HEK293 (cell line): ENCODE data around the gene VAV3.

ENCODE experiments used
- FEZF1 ChIP-seq: fragments of 450-650 bp; formaldehyde crosslinking; IDR thresholded peaks from 2 replicates; pipeline ENCODE4 v1.5.1; 2016; ENCODE audit warnings: missing biosample characterization, missing genetic modification characterization
- GLIS1 ChIP-seq: fragments of 450-650 bp; formaldehyde crosslinking; IDR thresholded peaks from 2 replicates; pipeline ENCODE4 v1.5.1; 2016; ENCODE audit warnings: missing biosample characterization, missing genetic modification characterization
- GLIS2 ChIP-seq: fragments of 450-650 bp; formaldehyde crosslinking; IDR thresholded peaks from 2 replicates; pipeline ENCODE4 v1.5.1; 2016; ENCODE audit warnings: missing biosample characterization, missing genetic modification characterization
- KLF10 ChIP-seq: fragments of 450-650 bp; IDR thresholded peaks from 2 replicates; pipeline ENCODE4 v1.5.1; 2018; ENCODE audit warnings: missing biosample characterization, mild to moderate bottlenecking, missing genetic modification characterization
- KLF8 ChIP-seq: fragments of 450-650 bp; formaldehyde crosslinking; IDR thresholded peaks from 2 replicates; pipeline ENCODE4 v1.5.1; 2016; ENCODE audit warnings: missing biosample characterization, missing genetic modification characterization
- SCRT2 ChIP-seq: fragments of 450-650 bp; formaldehyde crosslinking; IDR thresholded peaks from 2 replicates; pipeline ENCODE4 v1.5.1; 2016; ENCODE audit warnings: missing biosample characterization, missing genetic modification characterization
- ZBTB10 ChIP-seq: fragments of 450-650 bp; formaldehyde crosslinking; IDR thresholded peaks from 2 replicates; pipeline ENCODE4 v1.5.1; 2016; ENCODE audit warnings: missing biosample characterization, missing genetic modification characterization
- ZBTB17 ChIP-seq: fragments of 450-650 bp; formaldehyde crosslinking; IDR thresholded peaks from 2 replicates; pipeline ENCODE4 v1.5.1; 2016; ENCODE audit warnings: missing biosample characterization, missing genetic modification characterization
- ZBTB7A ChIP-seq: fragments of 450-650 bp; formaldehyde crosslinking; IDR thresholded peaks from 2 replicates; pipeline ENCODE4 v1.5.1; 2016; ENCODE audit warnings: low read depth, missing biosample characterization, missing genetic modification characterization
- ZBTB8A ChIP-seq: fragments of 450-650 bp; formaldehyde crosslinking; IDR thresholded peaks from 2 replicates; pipeline ENCODE4 v1.5.1; 2016; ENCODE audit warnings: missing biosample characterization, missing genetic modification characterization
- ZFHX2 ChIP-seq: fragments of 450-650 bp; formaldehyde crosslinking; conservative IDR thresholded peaks from 2 replicates; pipeline ENCODE4 v1.5.1; 2016; ENCODE audit warnings: missing biosample characterization, missing genetic modification characterization
- ZFP41 ChIP-seq: fragments of 450-650 bp; formaldehyde crosslinking; IDR thresholded peaks from 2 replicates; pipeline ENCODE4 v1.5.1; 2016; ENCODE audit warnings: missing biosample characterization, missing genetic modification characterization, borderline replicate concordance
- ZNF114 ChIP-seq: fragments of 450-650 bp; formaldehyde crosslinking; IDR thresholded peaks from 2 replicates; pipeline ENCODE4 v1.5.0; 2017; ENCODE audit warnings: missing biosample characterization, missing genetic modification characterization
- ZNF138 ChIP-seq: fragments of 450-650 bp; formaldehyde crosslinking; IDR thresholded peaks from 2 replicates; pipeline ENCODE4 v1.5.1; 2016; ENCODE audit warnings: missing biosample characterization, missing genetic modification characterization, borderline replicate concordance
- ZNF184 ChIP-seq: fragments of 450-650 bp; IDR thresholded peaks from 2 replicates; pipeline ENCODE4 v1.5.1; 2018; ENCODE audit warnings: missing biosample characterization, mild to moderate bottlenecking, missing genetic modification characterization
- ZNF211 ChIP-seq: fragments of 450-650 bp; formaldehyde crosslinking; IDR thresholded peaks from 2 replicates; pipeline ENCODE4 v1.5.1; 2016; ENCODE audit warnings: low read depth, missing biosample characterization, missing genetic modification characterization
- ZNF274 ChIP-seq, 2 experiments: fragments of 200-500 bp in 1 of 2; fragments of 450-650 bp in 1 of 2; sonication (Bioruptor generic) in 1 of 2; formaldehyde crosslinking in 1 of 2; IDR thresholded peaks; 2 replicates each; pipeline versions ENCODE4 v1.5.1 to v1.6.1; 2014 to 2016; ENCODE audit warnings: borderline replicate concordance in 1 of 2, inconsistent platforms in 1 of 2, low read length in 1 of 2, missing biosample characterization in 1 of 2, missing genetic modification characterization in 1 of 2
- ZNF366 ChIP-seq: fragments of 450-650 bp; formaldehyde crosslinking; conservative IDR thresholded peaks from 2 replicates; pipeline ENCODE4 v1.5.1; 2016; ENCODE audit warnings: missing biosample characterization, missing genetic modification characterization
- ZNF391 ChIP-seq: fragments of 450-650 bp; formaldehyde crosslinking; IDR thresholded peaks from 2 replicates; pipeline ENCODE4 v1.5.1; 2016; ENCODE audit warnings: low read depth, missing biosample characterization, missing genetic modification characterization, borderline replicate concordance
- ZNF433 ChIP-seq: fragments of 450-650 bp; formaldehyde crosslinking; IDR thresholded peaks from 2 replicates; pipeline ENCODE4 v1.5.1; 2016; ENCODE audit warnings: missing biosample characterization, missing genetic modification characterization, low read depth
- ZNF501 ChIP-seq: fragments of 450-650 bp; formaldehyde crosslinking; IDR thresholded peaks from 2 replicates; pipeline ENCODE4 v1.5.1; 2016; ENCODE audit warnings: missing biosample characterization, missing genetic modification characterization
- ZNF555 ChIP-seq: fragments of 450-650 bp; formaldehyde crosslinking; conservative IDR thresholded peaks from 2 replicates; pipeline ENCODE4 v1.5.1; 2017; ENCODE audit warnings: missing biosample characterization, mild to moderate bottlenecking, missing genetic modification characterization, inconsistent platforms
- ZNF558 ChIP-seq: fragments of 450-650 bp; formaldehyde crosslinking; IDR thresholded peaks from 2 replicates; pipeline ENCODE4 v1.5.1; 2016; ENCODE audit warnings: missing biosample characterization, missing genetic modification characterization
- ZNF571 ChIP-seq: fragments of 450-650 bp; formaldehyde crosslinking; IDR thresholded peaks from 2 replicates; pipeline ENCODE4 v1.5.0; 2017; ENCODE audit warnings: missing biosample characterization, missing genetic modification characterization
- ZNF776 ChIP-seq: fragments of 450-650 bp; formaldehyde crosslinking; IDR thresholded peaks from 2 replicates; pipeline ENCODE4 v1.5.0; 2017; ENCODE audit warnings: missing biosample characterization, missing genetic modification characterization, borderline replicate concordance
- TF ChIP-seq, protein P1 (sequence below): fragments of 450-650 bp; formaldehyde crosslinking; conservative IDR thresholded peaks from 2 replicates; pipeline ENCODE4 v1.5.1; 2016; ENCODE audit warnings: low read depth, missing biosample characterization, missing genetic modification characterization
- TF ChIP-seq, protein P2 (sequence below): fragments of 450-650 bp; formaldehyde crosslinking; IDR thresholded peaks from 2 replicates; pipeline ENCODE4 v1.5.1; 2016; ENCODE audit warnings: missing biosample characterization, missing genetic modification characterization
- TF ChIP-seq, protein P3 (sequence below): fragments of 450-650 bp; formaldehyde crosslinking; IDR thresholded peaks from 2 replicates; pipeline ENCODE4 v1.5.1; 2016; ENCODE audit warnings: missing biosample characterization, missing genetic modification characterization
- TF ChIP-seq, protein P4 (sequence below): fragments of 450-650 bp; formaldehyde crosslinking; IDR thresholded peaks from 2 replicates; pipeline ENCODE4 v1.5.1; 2016; ENCODE audit warnings: missing biosample characterization, missing genetic modification characterization

The VAV3 gene

DNA sequence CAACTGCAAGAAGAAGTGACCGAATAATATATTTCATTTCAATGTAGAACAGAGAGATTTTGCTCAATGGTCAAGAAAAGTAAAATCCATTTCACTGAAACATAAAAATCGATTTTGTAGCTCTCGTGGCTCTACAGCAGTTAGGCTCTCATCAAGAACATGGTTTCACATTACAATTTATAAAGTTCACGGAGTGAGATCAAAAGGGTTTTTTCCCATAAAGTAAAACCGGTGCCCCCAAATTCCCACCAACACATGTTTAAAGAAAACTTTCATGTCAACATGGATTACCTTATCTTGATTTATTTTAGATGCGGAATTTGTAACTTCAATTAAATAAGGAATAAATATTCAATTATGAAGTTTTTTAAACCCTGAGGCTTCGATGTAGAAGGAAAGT lies 16.3 kb upstream of the VAV3 start (continued):
- TF ChIP-seq ZBTB10 (tag by site-specific recombination) (no peak), ZNF211 (tag by site-specific recombination) (no peak), GLIS2 (tag by site-specific recombination) (no peak), ZNF391 (tag by site-specific recombination) (no peak), ZNF501 (tag by site-specific recombination) (no peak), KLF8 (tag by site-specific recombination) (no peak), ZBTB8A (tag by site-specific recombination) (0 out of 2 replicates have a peak, but pooled peaks have one; percentile 10), KLF10 (no peak), SCRT2 (tag by site-specific recombination) (no peak), ZFHX2 (no peak), ZNF274 (IDR thresholded peaks at IDR 0.05; ENCODE audit: low read length) (no peak), ZNF274 (tag by site-specific recombination; IDR thresholded peaks at IDR 0.05; ENCODE audit: borderline replicate concordance) (no peak), ZNF138 (tag by site-specific recombination) (no peak), ZBTB7A (tag by site-specific recombination) (no peak), ZNF555 (tag by site-specific recombination) (no peak), ZNF366 (tag by site-specific recombination) (0 out of 2 replicates have a peak, but pooled peaks have one; percentile 29), ZNF114 (no peak), GLIS1 (no peak), ZNF776 (tag by site-specific recombination) (no peak), ZNF433 (tag by site-specific recombination) (no peak), ZFP41 (tag by site-specific recombination) (no peak), FEZF1 (tag by site-specific recombination) (peak; percentile 24; the same call in 1 of the 2 replicates), ZNF184 (tag by site-specific recombination) (no peak), ZNF558 (tag by site-specific recombination) (no peak), ZBTB17 (tag by site-specific recombination) (peak; percentile 28; the same call in 1 of the 2 replicates), ZNF571 (tag by site-specific recombination) (no peak)
- TF ChIP-seq, protein P1, sequence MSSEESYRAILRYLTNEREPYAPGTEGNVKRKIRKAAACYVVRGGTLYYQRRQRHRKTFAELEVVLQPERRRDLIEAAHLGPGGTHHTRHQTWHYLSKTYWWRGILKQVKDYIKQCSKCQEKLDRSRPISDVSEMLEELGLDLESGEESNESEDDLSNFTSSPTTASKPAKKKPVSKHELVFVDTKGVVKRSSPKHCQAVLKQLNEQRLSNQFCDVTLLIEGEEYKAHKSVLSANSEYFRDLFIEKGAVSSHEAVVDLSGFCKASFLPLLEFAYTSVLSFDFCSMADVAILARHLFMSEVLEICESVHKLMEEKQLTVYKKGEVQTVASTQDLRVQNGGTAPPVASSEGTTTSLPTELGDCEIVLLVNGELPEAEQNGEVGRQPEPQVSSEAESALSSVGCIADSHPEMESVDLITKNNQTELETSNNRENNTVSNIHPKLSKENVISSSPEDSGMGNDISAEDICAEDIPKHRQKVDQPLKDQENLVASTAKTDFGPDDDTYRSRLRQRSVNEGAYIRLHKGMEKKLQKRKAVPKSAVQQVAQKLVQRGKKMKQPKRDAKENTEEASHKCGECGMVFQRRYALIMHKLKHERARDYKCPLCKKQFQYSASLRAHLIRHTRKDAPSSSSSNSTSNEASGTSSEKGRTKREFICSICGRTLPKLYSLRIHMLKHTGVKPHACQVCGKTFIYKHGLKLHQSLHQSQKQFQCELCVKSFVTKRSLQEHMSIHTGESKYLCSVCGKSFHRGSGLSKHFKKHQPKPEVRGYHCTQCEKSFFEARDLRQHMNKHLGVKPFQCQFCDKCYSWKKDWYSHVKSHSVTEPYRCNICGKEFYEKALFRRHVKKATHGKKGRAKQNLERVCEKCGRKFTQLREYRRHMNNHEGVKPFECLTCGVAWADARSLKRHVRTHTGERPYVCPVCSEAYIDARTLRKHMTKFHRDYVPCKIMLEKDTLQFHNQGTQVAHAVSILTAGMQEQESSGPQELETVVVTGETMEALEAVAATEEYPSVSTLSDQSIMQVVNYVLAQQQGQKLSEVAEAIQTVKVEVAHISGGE (tag by site-specific recombination): no peak
- TF ChIP-seq, protein P2, sequence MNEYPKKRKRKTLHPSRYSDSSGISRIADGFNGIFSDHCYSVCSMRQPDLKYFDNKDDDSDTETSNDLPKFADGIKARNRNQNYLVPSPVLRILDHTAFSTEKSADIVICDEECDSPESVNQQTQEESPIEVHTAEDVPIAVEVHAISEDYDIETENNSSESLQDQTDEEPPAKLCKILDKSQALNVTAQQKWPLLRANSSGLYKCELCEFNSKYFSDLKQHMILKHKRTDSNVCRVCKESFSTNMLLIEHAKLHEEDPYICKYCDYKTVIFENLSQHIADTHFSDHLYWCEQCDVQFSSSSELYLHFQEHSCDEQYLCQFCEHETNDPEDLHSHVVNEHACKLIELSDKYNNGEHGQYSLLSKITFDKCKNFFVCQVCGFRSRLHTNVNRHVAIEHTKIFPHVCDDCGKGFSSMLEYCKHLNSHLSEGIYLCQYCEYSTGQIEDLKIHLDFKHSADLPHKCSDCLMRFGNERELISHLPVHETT (tag by site-specific recombination): no peak
- TF ChIP-seq, protein P3, sequence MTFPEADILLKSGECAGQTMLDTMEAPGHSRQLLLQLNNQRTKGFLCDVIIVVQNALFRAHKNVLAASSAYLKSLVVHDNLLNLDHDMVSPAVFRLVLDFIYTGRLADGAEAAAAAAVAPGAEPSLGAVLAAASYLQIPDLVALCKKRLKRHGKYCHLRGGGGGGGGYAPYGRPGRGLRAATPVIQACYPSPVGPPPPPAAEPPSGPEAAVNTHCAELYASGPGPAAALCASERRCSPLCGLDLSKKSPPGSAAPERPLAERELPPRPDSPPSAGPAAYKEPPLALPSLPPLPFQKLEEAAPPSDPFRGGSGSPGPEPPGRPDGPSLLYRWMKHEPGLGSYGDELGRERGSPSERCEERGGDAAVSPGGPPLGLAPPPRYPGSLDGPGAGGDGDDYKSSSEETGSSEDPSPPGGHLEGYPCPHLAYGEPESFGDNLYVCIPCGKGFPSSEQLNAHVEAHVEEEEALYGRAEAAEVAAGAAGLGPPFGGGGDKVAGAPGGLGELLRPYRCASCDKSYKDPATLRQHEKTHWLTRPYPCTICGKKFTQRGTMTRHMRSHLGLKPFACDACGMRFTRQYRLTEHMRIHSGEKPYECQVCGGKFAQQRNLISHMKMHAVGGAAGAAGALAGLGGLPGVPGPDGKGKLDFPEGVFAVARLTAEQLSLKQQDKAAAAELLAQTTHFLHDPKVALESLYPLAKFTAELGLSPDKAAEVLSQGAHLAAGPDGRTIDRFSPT: no peak
- TF ChIP-seq, protein P4, sequence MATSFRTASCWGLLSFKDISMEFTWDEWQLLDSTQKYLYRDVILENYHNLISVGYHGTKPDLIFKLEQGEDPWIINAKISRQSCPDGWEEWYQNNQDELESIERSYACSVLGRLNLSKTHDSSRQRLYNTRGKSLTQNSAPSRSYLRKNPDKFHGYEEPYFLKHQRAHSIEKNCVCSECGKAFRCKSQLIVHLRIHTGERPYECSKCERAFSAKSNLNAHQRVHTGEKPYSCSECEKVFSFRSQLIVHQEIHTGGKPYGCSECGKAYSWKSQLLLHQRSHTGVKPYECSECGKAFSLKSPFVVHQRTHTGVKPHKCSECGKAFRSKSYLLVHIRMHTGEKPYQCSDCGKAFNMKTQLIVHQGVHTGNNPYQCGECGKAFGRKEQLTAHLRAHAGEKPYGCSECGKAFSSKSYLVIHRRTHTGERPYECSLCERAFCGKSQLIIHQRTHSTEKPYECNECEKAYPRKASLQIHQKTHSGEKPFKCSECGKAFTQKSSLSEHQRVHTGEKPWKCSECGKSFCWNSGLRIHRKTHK: no peak
